Mesenchymal stem cell (in vitro differentiated cells and primary cell): ENCODE measurements around the gene DESI1.

Experiments used
- DNase-seq: peaks from one replicate; pipeline ENCODE4 v3.0.0-alpha.2; 2013
- H2AFZ ChIP-seq: one replicate; pipeline ENCODE4 v1.6.1; 2013; ENCODE audit warnings: low read depth, mild to moderate bottlenecking, control low read depth, inconsistent platforms, low read length, moderate library complexity
- H2AK5ac ChIP-seq: 2 replicates; pipeline ENCODE4 v1.6.1; 2013; ENCODE audit warnings: low read length, moderate library complexity, mild to moderate bottlenecking, inconsistent platforms; ENCODE audit not compliant: severe bottlenecking
- H2BK120ac ChIP-seq: one replicate; pipeline ENCODE4 v1.6.1; 2013; ENCODE audit warnings: low read depth, mild to moderate bottlenecking, inconsistent platforms, low read length, moderate library complexity
- H2BK12ac ChIP-seq, 2 experiments: one replicate each; pipeline ENCODE4 v1.6.1; 2013; ENCODE audit warnings: inconsistent platforms in 2 of 2, low read length in 2 of 2, mild to moderate bottlenecking in 2 of 2, moderate library complexity in 2 of 2, control low read depth in 1 of 2
- H2BK15ac ChIP-seq: one replicate; pipeline ENCODE4 v1.6.1; 2013; ENCODE audit warnings: mild to moderate bottlenecking, low read depth, inconsistent platforms; ENCODE audit not compliant: poor library complexity, severe bottlenecking
- H2BK5ac ChIP-seq: 2 replicates; pipeline ENCODE4 v1.6.1; 2013; ENCODE audit warnings: low read depth, mild to moderate bottlenecking, low read length, control low read depth, inconsistent platforms; ENCODE audit not compliant: poor library complexity, severe bottlenecking
- H3K14ac ChIP-seq, 2 experiments: one replicate each; pipeline ENCODE4 v1.6.1; 2013; ENCODE audit warnings: inconsistent platforms in 2 of 2, low read length in 2 of 2, control low read depth in 1 of 2, mild to moderate bottlenecking in 1 of 2, moderate library complexity in 1 of 2
- H3K18ac ChIP-seq, 2 experiments: one replicate each; pipeline ENCODE4 v1.6.1; 2013; ENCODE audit warnings: inconsistent platforms in 2 of 2, low read length in 2 of 2, control low read depth in 1 of 2, low read depth in 1 of 2, mild to moderate bottlenecking in 1 of 2
- H3K23ac ChIP-seq, 2 experiments: one replicate each; pipeline ENCODE4 v1.6.1; 2013; ENCODE audit warnings: inconsistent platforms in 2 of 2, low read length in 2 of 2, mild to moderate bottlenecking in 2 of 2, moderate library complexity in 2 of 2, control low read depth in 1 of 2
- H3K27ac ChIP-seq: 2 replicates; pipeline ENCODE4 v1.5.1; 2013; ENCODE audit warnings: mild to moderate bottlenecking, moderate library complexity, low read length, control low read depth, inconsistent platforms; ENCODE audit not compliant: poor library complexity, severe bottlenecking
- H3K27me3 ChIP-seq, 2 experiments: 2 replicates each; pipeline versions ENCODE4 v1.6.1 to v1.7.0; 2013; ENCODE audit warnings: low read length in 2 of 2, mild to moderate bottlenecking in 2 of 2, moderate library complexity in 2 of 2, control low read depth in 1 of 2, inconsistent platforms in 1 of 2; ENCODE audit not compliant: control insufficient read depth in 1 of 2, insufficient read depth in 1 of 2
- H3K36me3 ChIP-seq, 2 experiments: 2 replicates each; pipeline versions ENCODE4 v1.6.1 to v1.7.0; 2013; ENCODE audit warnings: low read length in 2 of 2, control low read depth in 1 of 2, inconsistent platforms in 1 of 2, low read depth in 1 of 2, mild to moderate bottlenecking in 1 of 2; ENCODE audit not compliant: insufficient read depth in 2 of 2, control insufficient read depth in 1 of 2
- H3K4ac ChIP-seq, 2 experiments: one replicate each; pipeline ENCODE4 v1.6.1; 2013; ENCODE audit warnings: inconsistent platforms in 2 of 2, low read length in 2 of 2, mild to moderate bottlenecking in 2 of 2, moderate library complexity in 2 of 2, control low read depth in 1 of 2, low read depth in 1 of 2
- H3K4me1 ChIP-seq: 2 replicates; pipeline ENCODE4 v1.6.1; 2013; ENCODE audit warnings: low read depth, low read length, control low read depth; ENCODE audit not compliant: control insufficient read depth, insufficient read depth
- H3K4me2 ChIP-seq: 2 replicates; pipeline ENCODE4 v1.6.1; 2013; ENCODE audit warnings: low read length, mild to moderate bottlenecking, inconsistent platforms; ENCODE audit not compliant: poor library complexity, severe bottlenecking
- H3K4me3 ChIP-seq, 2 experiments: 2 replicates each; pipeline versions ENCODE4 v1.5.1 to v1.7.0; 2013; ENCODE audit warnings: low read length in 2 of 2, mild to moderate bottlenecking in 2 of 2, control low read depth in 1 of 2, low read depth in 1 of 2; ENCODE audit not compliant: insufficient read depth in 1 of 2
- H3K79me1 ChIP-seq: replicated peaks from 2 replicates; pipeline ENCODE4 v1.6.1; 2013; ENCODE audit warnings: mild to moderate bottlenecking, control low read depth, low read length, inconsistent platforms; ENCODE audit not compliant: poor library complexity, severe bottlenecking
- H3K9ac ChIP-seq: 2 replicates; pipeline ENCODE4 v1.7.0; 2013; ENCODE audit warnings: mild to moderate bottlenecking, low read length, moderate library complexity
- H3K9me3 ChIP-seq: 2 replicates; pipeline ENCODE4 v1.7.0; 2013; ENCODE audit warnings: mild to moderate bottlenecking, low read length; ENCODE audit not compliant: control insufficient read depth
- H4K8ac ChIP-seq: one replicate; pipeline ENCODE4 v1.6.1; 2013; ENCODE audit warnings: inconsistent platforms, mild to moderate bottlenecking, low read length, moderate library complexity
- H4K91ac ChIP-seq: one replicate; pipeline ENCODE4 v1.6.1; 2013; ENCODE audit warnings: mild to moderate bottlenecking, low read length, inconsistent platforms
- WGBS: methylation state at CpG from one replicate; pipeline ENCODE4 v1.1.7; 2013; ENCODE audit warnings: mixed read lengths; 5-methylcytosine and 5-hydroxymethylcytosine counted together

Gene DESI1

DNA sequence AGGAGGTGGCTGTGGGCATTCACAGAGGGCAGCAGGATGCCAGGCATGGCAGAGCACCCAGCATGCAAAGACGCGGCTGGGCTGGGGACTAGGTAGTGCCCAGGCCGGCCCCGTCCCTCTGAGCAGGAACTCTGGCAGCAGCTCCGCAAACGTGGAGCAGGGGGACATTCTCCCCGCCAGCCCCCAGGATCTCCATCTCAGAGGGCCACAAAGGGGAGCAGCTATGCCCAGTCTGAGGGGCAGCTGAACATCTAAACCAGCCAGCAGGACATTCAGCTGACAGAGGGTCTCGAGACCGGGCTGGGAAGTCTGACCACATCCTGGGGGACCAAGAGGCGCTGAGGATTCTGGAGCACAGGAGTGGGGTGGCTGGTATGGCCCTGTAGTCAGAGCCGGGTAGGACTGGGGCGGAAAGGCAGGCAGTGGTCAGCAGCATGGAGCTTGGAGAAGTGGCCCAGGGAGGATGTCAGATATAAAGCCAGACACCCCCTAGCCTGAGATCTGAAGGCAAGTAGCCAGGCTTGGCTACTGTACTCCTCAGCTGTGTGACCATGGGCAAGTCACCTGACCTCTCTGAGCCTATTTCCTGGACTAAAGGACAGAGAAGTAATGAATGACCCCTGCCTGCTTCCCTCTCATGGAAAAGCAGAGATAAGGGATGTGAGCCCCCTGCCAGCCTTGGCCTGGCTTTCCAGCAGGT is 41.4 kb downstream of the DESI1 start:
- no peak overlapping the region for H2BK12ac ChIP-seq
- DNase-seq: no peak
- 98% methylated on average over 12 of the region's 12 CpGs for WGBS

DNA sequence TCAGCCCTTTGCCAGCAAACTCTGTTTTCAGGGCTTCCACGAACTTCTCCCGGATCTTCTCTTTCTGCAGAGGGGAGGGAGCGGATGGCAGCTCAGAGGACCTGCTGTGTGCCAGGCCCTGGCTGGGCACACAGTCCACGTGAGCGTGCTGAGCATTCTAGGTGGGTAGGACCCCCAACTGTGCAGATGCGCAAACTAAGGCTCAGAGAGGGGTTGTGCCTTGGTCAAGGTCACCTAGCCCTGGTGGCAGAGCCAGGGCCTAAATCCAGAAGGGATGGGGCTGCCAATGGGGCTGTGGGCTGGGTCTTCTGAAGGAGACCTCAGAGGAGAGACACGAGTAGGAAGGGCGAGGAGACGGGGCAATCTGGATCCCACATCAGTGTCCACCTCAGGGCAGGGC is 42.0 kb downstream of the DESI1 start:
- Histone ChIP-seq H4K91ac (no peak overlapping the region), H2BK15ac (no peak overlapping the region), H3K79me1 (peaks cover under 1% of the 10 kb centered on the region), H3K4me3 (no peak overlapping the region), H3K36me3 (peaks cover 67 to 87% of the 10 kb centered on the region in 2 experiments), H2BK12ac (no peak overlapping the region), H4K8ac (no peak overlapping the region), H2BK120ac (no peak overlapping the region), H2AK5ac (no peak overlapping the region), H3K4ac (no peak overlapping the region), H3K9ac (no peak overlapping the region), H2AFZ (no peak overlapping the region), H3K27me3 (no peaks in the 10 kb centered on the region), H2BK5ac (no peak overlapping the region), H3K23ac (no peak overlapping the region), H3K14ac (no peak overlapping the region), H3K18ac (no peak overlapping the region), H3K4me2 (no peak overlapping the region), H3K9me3 (no peaks in the 10 kb centered on the region), H3K27ac (no peak overlapping the region), H3K4me1 (peaks cover 17% of the 10 kb centered on the region)
- WGBS: 97% methylated on average over 9 of the region's 9 CpGs
- no peak for DNase-seq

More for the DNA sequence above, 41.4 kb downstream of the DESI1 start:
- Histone ChIP-seq H2AFZ (no peak overlapping the region), H2BK15ac (no peak overlapping the region), H3K27ac (no peak overlapping the region), H3K4ac (no peak overlapping the region), H3K14ac (no peak overlapping the region), H2BK5ac (no peak overlapping the region), H2AK5ac (no peak overlapping the region), H4K8ac (peak overlapping the region; percentile 28), H3K9me3 (no peaks in the 10 kb centered on the region), H3K4me1 (peaks cover 16% of the 10 kb centered on the region), H2BK120ac (no peak overlapping the region), H3K36me3 (peaks cover 73 to 91% of the 10 kb centered on the region in 2 experiments), H3K79me1 (peaks cover 7% of the 10 kb centered on the region), H3K9ac (no peak overlapping the region), H3K27me3 (no peaks in the 10 kb centered on the region), H3K4me2 (no peak overlapping the region), H4K91ac (no peak overlapping the region), H3K18ac (no peak overlapping the region), H3K23ac (no peak overlapping the region), H3K4me3 (no peak overlapping the region)

DNA sequence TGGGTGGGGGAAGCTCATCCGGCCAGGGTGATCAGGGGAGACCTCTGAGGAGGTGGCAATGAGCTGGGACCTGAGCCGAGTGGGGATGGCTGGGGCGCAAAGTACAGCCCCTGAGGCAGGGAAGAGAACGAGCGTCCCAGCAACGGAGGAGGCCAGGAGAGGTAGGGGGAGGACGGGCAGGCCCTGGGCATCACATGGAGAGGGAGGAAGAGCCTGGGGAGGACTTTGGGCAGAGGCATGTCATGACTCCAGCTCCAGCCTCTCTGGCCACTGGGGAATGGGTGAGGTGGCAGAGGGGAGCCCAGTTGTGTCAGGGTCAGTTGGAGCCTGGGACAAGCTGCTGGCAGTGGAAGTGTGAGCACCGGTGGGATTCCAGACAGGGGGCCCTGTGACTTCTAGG is 42.7 kb downstream of the DESI1 start:
- Histone ChIP-seq H2AFZ (no peak overlapping the region), H4K8ac (no peak overlapping the region), H2BK12ac (no peak overlapping the region), H4K91ac (no peak overlapping the region), H3K36me3 (peaks cover 60 to 80% of the 10 kb centered on the region in 2 experiments), H3K18ac (no peak overlapping the region), H3K27ac (no peak overlapping the region), H3K79me1 (no peaks in the 10 kb centered on the region), H2BK5ac (no peak overlapping the region), H2AK5ac (no peak overlapping the region), H3K4me3 (no peak overlapping the region), H3K4me1 (peaks cover 17% of the 10 kb centered on the region), H3K9me3 (no peaks in the 10 kb centered on the region), H2BK15ac (no peak overlapping the region), H3K4me2 (no peak overlapping the region), H3K9ac (no peak overlapping the region), H3K14ac (no peak overlapping the region), H3K23ac (no peak overlapping the region), H3K4ac (no peak overlapping the region), H3K27me3 (no peaks in the 10 kb centered on the region), H2BK120ac (no peak overlapping the region)
- DNase-seq: no peak
- 97% methylated on average over 8 of the region's 8 CpGs for WGBS

DNA sequence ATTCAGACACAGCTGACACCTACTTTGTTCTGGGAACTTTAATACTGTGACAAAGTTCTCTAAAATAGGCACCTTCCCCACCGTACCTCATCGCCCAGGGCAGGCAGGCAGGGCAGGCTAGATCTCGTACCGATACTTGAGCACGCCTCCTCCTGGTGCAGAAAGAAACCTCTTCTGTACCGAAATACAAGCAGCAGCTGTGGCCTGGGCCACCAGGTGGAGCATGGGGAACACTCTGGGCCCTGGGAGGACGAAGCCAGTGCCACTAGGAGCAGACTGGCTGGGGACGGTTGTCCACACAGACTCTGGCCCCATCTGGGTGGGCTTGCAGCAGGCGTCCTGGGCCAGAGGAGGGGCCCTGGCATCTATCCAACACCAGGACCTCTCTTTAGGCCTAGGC is 44.0 kb downstream of the DESI1 start:
- H3K79me1 ChIP-seq: no peaks in the 10 kb centered on the region
- no peak overlapping the region for H3K4me3 ChIP-seq
- no peak overlapping the region for H3K27ac ChIP-seq
- H4K8ac ChIP-seq: peak overlapping the region; percentile 9
- H3K27me3 ChIP-seq: no peaks in the 10 kb centered on the region
- no peak overlapping the region for H2AK5ac ChIP-seq
- WGBS: 57% methylated on average over 9 of the region's 9 CpGs
- DNase-seq: peak; percentile 67
- H3K4ac ChIP-seq: no peak overlapping the region
- H2BK12ac ChIP-seq: no peak overlapping the region
- peaks cover 17% of the 10 kb centered on the region for H3K4me1 ChIP-seq
- peaks cover 49 to 75% of the 10 kb centered on the region in 2 experiments for H3K36me3 ChIP-seq
- no peak overlapping the region for H4K91ac ChIP-seq
- H3K23ac ChIP-seq: no peak overlapping the region
- H2BK120ac ChIP-seq: no peak overlapping the region
- no peak overlapping the region for H3K4me2 ChIP-seq
- H2AFZ ChIP-seq: no peak overlapping the region
- no peak overlapping the region for H2BK15ac ChIP-seq
- H3K9ac ChIP-seq: no peak overlapping the region
- H3K18ac ChIP-seq: no peak overlapping the region
- H3K9me3 ChIP-seq: no peaks in the 10 kb centered on the region
- H2BK5ac ChIP-seq: no peak overlapping the region
- H3K14ac ChIP-seq: no peak overlapping the region
